GM20000 (cell line): Measurements from ENCODE around the gene KLRK1.
A peak's percentile ranks its signal among the peaks of the same experiment; 100 is the strongest.
"Not testable (repeated sequence)": the region's sequence is repeated elsewhere in the genome, so short reads cannot be mapped to it uniquely, and the experiment has no call there.

Source experiments
- DNase-seq: peaks from one replicate; pipeline ENCODE4 v3.0.0; 2012; ENCODE audit warnings: low spot score
- CTCF ChIP-seq: IDR thresholded peaks from 2 replicates; pipeline ENCODE4 v1.5.1; 2012; ENCODE audit warnings: mild to moderate bottlenecking, control low read depth; ENCODE audit errors: extremely low read depth, missing control alignments

Gene KLRK1

GRCh38 chr12:10393291-10393690 lies 3.5 kb upstream of the KLRK1 start:
- no peak for TF ChIP-seq CTCF
- no peak for DNase-seq

GRCh38 chr12:10392394-10392930 lies 2.6 kb upstream of the KLRK1 start:
- peak; percentile 21 for DNase-seq
- no peak for TF ChIP-seq CTCF

GRCh38 chr12:10390991-10391390 lies 1.1 kb upstream of the KLRK1 start:
- not testable (repeated sequence) for DNase-seq

- no peak for DNase-seq
- TF ChIP-seq CTCF = no peak
These were observed 1.0 kb downstream of the KLRK1 start for GRCh38 chr12:10388624-10389413.

- DNase-seq = not testable (repeated sequence)
These were observed 2.3 kb downstream of the KLRK1 start for GRCh38 chr12:10387498-10387897.

- no peak for TF ChIP-seq CTCF
- no peak for DNase-seq
These were observed 3.0 kb downstream of the KLRK1 start for GRCh38 chr12:10386857-10387256.

GRCh38 chr12:10385166-10385613 lies 4.7 kb downstream of the KLRK1 start:
- DNase-seq = no peak

GRCh38 chr12:10384191-10384590 lies 5.7 kb downstream of the KLRK1 start:
- no peak for DNase-seq
- TF ChIP-seq CTCF = no peak

More at GRCh38 chr12:10385166-10385613, 4.7 kb downstream of the KLRK1 start:
- TF ChIP-seq CTCF = no peak
